Neural cell (in vitro differentiated cells): ENCODE measurements around the gene ADAMTS4. TPM values are rescaled to one million over a fixed set of nuclear protein-coding genes. Genes with fewer than 3 reads are reported as not detected.

Experiments used
- H2AFZ ChIP-seq: fragments of 200-600, 300-800 bp; sonication (generic), shearing (Covaris generic); 2 replicates; pipeline ENCODE4 v1.6.0; 2014; ENCODE audit warnings: low read depth, mild to moderate bottlenecking, antibody characterized with exemption, low read length, moderate library complexity
- H3F3A ChIP-seq: fragments of 200-600 bp; shearing (Covaris generic); 2 replicates; pipeline ENCODE4 v1.6.1; 2016; ENCODE audit warnings: mild to moderate bottlenecking, moderate library complexity, mixed read lengths, antibody characterized with exemption, low read length; ENCODE audit not compliant: insufficient read depth, poor library complexity, severe bottlenecking
- H3K27ac ChIP-seq: fragments of 200-600, 300-800 bp; sonication (generic), shearing (Covaris generic); 2 replicates; pipeline ENCODE4 v1.5.1; 2014; ENCODE audit warnings: mild to moderate bottlenecking, low read length, moderate library complexity
- H3K27me3 ChIP-seq: fragments of 300-800, 200-600 bp; sonication (generic), shearing (Covaris generic); 2 replicates; pipeline ENCODE4 v1.6.0; 2014; ENCODE audit warnings: mild to moderate bottlenecking, low read depth, low read length, moderate library complexity; ENCODE audit not compliant: insufficient read depth
- H3K36me3 ChIP-seq: fragments of 300-800, 200-600 bp; sonication (generic), shearing (Covaris generic); 2 replicates; pipeline ENCODE4 v1.5.1; 2014; ENCODE audit warnings: mild to moderate bottlenecking, antibody characterized with exemption, low read length, moderate library complexity; ENCODE audit not compliant: insufficient read depth
- H3K4me2 ChIP-seq: fragments of 300-800, 200-600 bp; sonication (generic), shearing (Covaris generic); 2 replicates; pipeline ENCODE4 v1.6.0; 2014; ENCODE audit warnings: mild to moderate bottlenecking, low read length
- H3K4me3 ChIP-seq: fragments of 300-800, 200-600 bp; sonication (generic), shearing (Covaris generic); 2 replicates; pipeline ENCODE4 v1.5.1; 2014; ENCODE audit warnings: mild to moderate bottlenecking, low read length, moderate library complexity
- H3K79me2 ChIP-seq: fragments of 200-600 bp; shearing (Covaris generic); replicated peaks from 2 replicates; pipeline ENCODE4 v1.6.0; 2014; ENCODE audit warnings: mild to moderate bottlenecking, low read length, moderate library complexity; ENCODE audit not compliant: insufficient read depth
- H3K9ac ChIP-seq: fragments of 300-800, 200-600 bp; sonication (generic), shearing (Covaris generic); 2 replicates; pipeline ENCODE4 v1.6.1; 2016; ENCODE audit warnings: mild to moderate bottlenecking, low read length, mixed read lengths
- H3K9me2 ChIP-seq: fragments of 200-600 bp; shearing (Covaris generic); 2 replicates; pipeline ENCODE4 v1.6.1; 2016; ENCODE audit warnings: mild to moderate bottlenecking, low read length, mixed read lengths; ENCODE audit not compliant: insufficient read depth
- H3K9me3 ChIP-seq: fragments of 200-600, 300-800 bp; sonication (generic), shearing (Covaris generic); 2 replicates; pipeline ENCODE4 v1.6.1; 2016; ENCODE audit warnings: mild to moderate bottlenecking, mixed run types, low read length, moderate library complexity, mixed read lengths
- H4K20me1 ChIP-seq: fragments of 200-600 bp; shearing (Covaris generic); 2 replicates; pipeline ENCODE4 v1.6.1; 2016; ENCODE audit warnings: mild to moderate bottlenecking, mixed run types; ENCODE audit not compliant: insufficient read depth
- CTCF ChIP-seq: fragments of 450-650 bp; IDR thresholded peaks from 2 replicates; pipeline ENCODE4 v1.5.1; 2014; ENCODE audit warnings: antibody characterized with exemption, mild to moderate bottlenecking, moderate library complexity; ENCODE audit not compliant: poor library complexity, severe bottlenecking
- EP300 ChIP-seq: fragments of 450-650 bp; conservative IDR thresholded peaks from 2 replicates; pipeline ENCODE4 v1.6.1; 2014; ENCODE audit warnings: antibody characterized with exemption, mild to moderate bottlenecking, moderate library complexity; ENCODE audit not compliant: poor library complexity, severe bottlenecking
- EZH2 ChIP-seq: fragments of 200-600, 300-800 bp; shearing (Covaris generic), sonication (generic); IDR thresholded peaks from 2 replicates; pipeline ENCODE4 v1.6.1; 2014; ENCODE audit warnings: antibody characterized with exemption, low read length, borderline replicate concordance, mild to moderate bottlenecking; ENCODE audit not compliant: insufficient read depth, poor library complexity, severe bottlenecking
- MXI1 ChIP-seq: fragments of 450-650 bp; conservative IDR thresholded peaks from 2 replicates; pipeline ENCODE4 v1.6.1; 2014; ENCODE audit warnings: antibody characterized with exemption, mild to moderate bottlenecking; ENCODE audit not compliant: poor library complexity, severe bottlenecking
- POLR2AphosphoS5 ChIP-seq: IDR thresholded peaks from 2 replicates; pipeline ENCODE4 v1.6.1; 2012
- RAD21 ChIP-seq: fragments of 450-650 bp; conservative IDR thresholded peaks from 2 replicates; pipeline ENCODE4 v1.6.1; 2014; ENCODE audit warnings: antibody characterized with exemption, mild to moderate bottlenecking, moderate library complexity
- SMC3 ChIP-seq: fragments of 450-650 bp; conservative IDR thresholded peaks from 2 replicates; pipeline ENCODE4 v1.6.1; 2014; ENCODE audit warnings: antibody characterized with exemption, mild to moderate bottlenecking, moderate library complexity; ENCODE audit not compliant: poor library complexity
- TAF1 ChIP-seq: IDR thresholded peaks from 2 replicates; pipeline ENCODE4 v1.6.1; 2012; ENCODE audit warnings: low read depth
- polyA plus RNA-seq: library from polyadenylated mRNA; depleted of rRNA; stranded (reverse); fragments of >200 nt; gene quantifications from 2 replicates; pipeline ENCODE4 v1.2.3, GENCODE V29; 2014
- TF ChIP-seq, protein P1 (sequence below): IDR thresholded peaks from 2 replicates; pipeline ENCODE4 v1.6.1; 2012; ENCODE audit warnings: borderline replicate concordance

Gene ADAMTS4
- polyA plus RNA-seq, 1 donor from 2014 or later: 0.04 TPM

DNA sequence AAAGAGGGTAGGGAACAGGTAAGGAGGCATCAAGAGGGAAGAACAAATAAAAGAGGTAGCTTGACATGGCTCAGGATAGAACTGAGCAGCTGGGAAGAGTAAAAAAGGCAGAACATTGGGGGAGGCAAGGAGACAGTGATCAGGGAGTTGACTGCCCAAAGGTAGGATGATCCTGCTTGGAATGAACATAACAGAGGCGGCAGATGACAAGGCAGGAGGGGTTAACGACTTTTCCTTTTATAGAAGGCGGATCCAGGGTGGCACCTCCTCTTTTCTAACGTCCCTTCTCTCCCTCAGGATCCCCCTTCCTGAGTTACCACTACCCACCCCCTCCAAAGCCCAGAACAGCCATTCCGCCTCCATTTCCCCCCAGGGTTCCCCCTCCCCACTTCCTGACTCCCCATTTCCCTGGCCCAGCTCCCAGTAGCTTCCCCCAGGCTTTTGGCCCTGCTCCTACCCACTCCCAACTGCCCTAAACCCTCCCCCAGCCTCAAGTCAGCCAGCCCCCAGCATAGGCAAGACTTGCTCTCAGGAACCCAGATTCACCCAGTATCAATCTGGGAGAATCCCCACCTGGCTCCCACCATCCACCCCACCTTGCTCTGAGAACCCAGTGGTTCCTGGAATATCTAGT is 769 bp upstream of the ADAMTS4 start:
- H3K4me2 ChIP-seq: no peak overlapping the region
- no peaks in the 10 kb centered on the region for H3K9me3 ChIP-seq

GRCh38 chr1:161198194-161198896 is 509 bp downstream of the ADAMTS4 start:
- no peak overlapping the region for H3K9ac ChIP-seq
- TF ChIP-seq, protein P1, sequence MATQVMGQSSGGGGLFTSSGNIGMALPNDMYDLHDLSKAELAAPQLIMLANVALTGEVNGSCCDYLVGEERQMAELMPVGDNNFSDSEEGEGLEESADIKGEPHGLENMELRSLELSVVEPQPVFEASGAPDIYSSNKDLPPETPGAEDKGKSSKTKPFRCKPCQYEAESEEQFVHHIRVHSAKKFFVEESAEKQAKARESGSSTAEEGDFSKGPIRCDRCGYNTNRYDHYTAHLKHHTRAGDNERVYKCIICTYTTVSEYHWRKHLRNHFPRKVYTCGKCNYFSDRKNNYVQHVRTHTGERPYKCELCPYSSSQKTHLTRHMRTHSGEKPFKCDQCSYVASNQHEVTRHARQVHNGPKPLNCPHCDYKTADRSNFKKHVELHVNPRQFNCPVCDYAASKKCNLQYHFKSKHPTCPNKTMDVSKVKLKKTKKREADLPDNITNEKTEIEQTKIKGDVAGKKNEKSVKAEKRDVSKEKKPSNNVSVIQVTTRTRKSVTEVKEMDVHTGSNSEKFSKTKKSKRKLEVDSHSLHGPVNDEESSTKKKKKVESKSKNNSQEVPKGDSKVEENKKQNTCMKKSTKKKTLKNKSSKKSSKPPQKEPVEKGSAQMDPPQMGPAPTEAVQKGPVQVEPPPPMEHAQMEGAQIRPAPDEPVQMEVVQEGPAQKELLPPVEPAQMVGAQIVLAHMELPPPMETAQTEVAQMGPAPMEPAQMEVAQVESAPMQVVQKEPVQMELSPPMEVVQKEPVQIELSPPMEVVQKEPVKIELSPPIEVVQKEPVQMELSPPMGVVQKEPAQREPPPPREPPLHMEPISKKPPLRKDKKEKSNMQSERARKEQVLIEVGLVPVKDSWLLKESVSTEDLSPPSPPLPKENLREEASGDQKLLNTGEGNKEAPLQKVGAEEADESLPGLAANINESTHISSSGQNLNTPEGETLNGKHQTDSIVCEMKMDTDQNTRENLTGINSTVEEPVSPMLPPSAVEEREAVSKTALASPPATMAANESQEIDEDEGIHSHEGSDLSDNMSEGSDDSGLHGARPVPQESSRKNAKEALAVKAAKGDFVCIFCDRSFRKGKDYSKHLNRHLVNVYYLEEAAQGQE: no peak
- no peak for TF ChIP-seq TAF1
- no peak for TF ChIP-seq CTCF
- TF ChIP-seq MXI1: no peak
- no peak for TF ChIP-seq EP300
- TF ChIP-seq EZH2: no peak
- TF ChIP-seq POLR2AphosphoS5: no peak

More for the DNA sequence above, 769 bp upstream of the ADAMTS4 start:
- Histone ChIP-seq H3K27me3 (no peaks in the 10 kb centered on the region), H4K20me1 (no peaks in the 10 kb centered on the region), H2AFZ (no peak overlapping the region), H3K9me2 (no peaks in the 10 kb centered on the region), H3F3A (no peaks in the 10 kb centered on the region), H3K9ac (no peak overlapping the region), H3K36me3 (peaks cover 7% of the 10 kb centered on the region), H3K4me3 (no peak overlapping the region), H3K27ac (no peak overlapping the region), H3K79me2 (peaks cover 22% of the 10 kb centered on the region)
- TF ChIP-seq POLR2AphosphoS5 (no peak), SMC3 (no peak), MXI1 (no peak), RAD21 (no peak), EZH2 (no peak), EP300 (no peak), TAF1 (no peak), CTCF (no peak)
- TF ChIP-seq, protein P1: no peak

More at GRCh38 chr1:161198194-161198896, 509 bp downstream of the ADAMTS4 start:
- no peak overlapping the region for H2AFZ ChIP-seq
- no peaks in the 10 kb centered on the region for H3K9me3 ChIP-seq
- no peaks in the 10 kb centered on the region for H4K20me1 ChIP-seq
- H3K36me3 ChIP-seq: no peaks in the 10 kb centered on the region
- H3K79me2 ChIP-seq: peaks cover 11% of the 10 kb centered on the region
- no peaks in the 10 kb centered on the region for H3F3A ChIP-seq
- H3K9me2 ChIP-seq: no peaks in the 10 kb centered on the region
- H3K27me3 ChIP-seq: no peaks in the 10 kb centered on the region
- no peak overlapping the region for H3K4me3 ChIP-seq
- H3K4me2 ChIP-seq: no peak overlapping the region
- H3K27ac ChIP-seq: no peak overlapping the region
